Liver (tissue), 9 donors: ENCODE results near the gene LRRK1. TPM values are rescaled to one million over a fixed set of nuclear protein-coding genes. Genes with fewer than 3 reads are reported as not detected.

Experiments
- DNase-seq: peaks from one replicate; pipeline ENCODE4 v3.0.0-alpha.2; 2017; ENCODE audit warnings: low spot score
- H3K27ac ChIP-seq, 2 donors: one replicate each; pipeline ENCODE4 v1.7.0; 2013; ENCODE audit warnings: inconsistent platforms in 2 of 2, low read length in 2 of 2, control low read depth in 1 of 2, low read depth in 1 of 2, mild to moderate bottlenecking in 1 of 2
- H3K27me3 ChIP-seq, 4 donors: one replicate each; pipeline versions ENCODE4 v1.6.1 to v1.7.0; 2013; ENCODE audit warnings: low read length in 3 of 4, inconsistent platforms in 1 of 4, mild to moderate bottlenecking in 1 of 4, moderate library complexity in 1 of 4; ENCODE audit not compliant: control insufficient read depth in 4 of 4, insufficient read depth in 4 of 4
- H3K36me3 ChIP-seq, 4 donors: one replicate each; pipeline versions ENCODE4 v1.6.1 to v1.7.0; 2013; ENCODE audit warnings: low read length in 3 of 4, mild to moderate bottlenecking in 3 of 4, low read depth in 1 of 4, moderate library complexity in 1 of 4; ENCODE audit not compliant: control insufficient read depth in 4 of 4, insufficient read depth in 3 of 4
- H3K4me1 ChIP-seq, 4 donors: one replicate each; pipeline versions ENCODE4 v1.6.1 to v1.7.0; 2013; ENCODE audit warnings: low read length in 3 of 4, mild to moderate bottlenecking in 3 of 4, moderate library complexity in 1 of 4; ENCODE audit not compliant: control insufficient read depth in 4 of 4, insufficient read depth in 4 of 4
- H3K4me3 ChIP-seq, 3 donors: one replicate each; pipeline versions ENCODE4 v1.6.1 to v1.7.0; 2013; ENCODE audit warnings: low read length in 3 of 3, control low read depth in 1 of 3, low read depth in 1 of 3, mild to moderate bottlenecking in 1 of 3
- H3K9ac ChIP-seq, 2 donors: one replicate each; pipeline ENCODE4 v1.7.0; 2013; ENCODE audit warnings: low read length in 2 of 2, mild to moderate bottlenecking in 2 of 2, moderate library complexity in 2 of 2, control low read depth in 1 of 2, low read depth in 1 of 2
- H3K9me3 ChIP-seq, 4 donors: one replicate each; pipeline versions ENCODE4 v1.6.1 to v1.7.0; 2013; ENCODE audit warnings: low read length in 3 of 4; ENCODE audit not compliant: control insufficient read depth in 4 of 4
- HNF4A ChIP-seq, 2 donors: conservative IDR thresholded peaks; 2 replicates each; pipeline ENCODE4 v1.6.1; 2016; ENCODE audit warnings: antibody characterized with exemption in 2 of 2, mild to moderate bottlenecking in 2 of 2
- RAD21 ChIP-seq, 2 donors: IDR thresholded peaks; 2 replicates each; pipeline ENCODE4 v1.6.1; 2016; ENCODE audit warnings: antibody characterized with exemption in 2 of 2, mild to moderate bottlenecking in 2 of 2
- ZBTB33 ChIP-seq: IDR thresholded peaks from 2 replicates; pipeline ENCODE4 v1.6.1; 2016; ENCODE audit warnings: antibody characterized with exemption
- WGBS: extraction: QIAGEN DNeasy Blood & Tissue Kit; methylation state at CpG from one replicate; pipeline ENCODE4 v1.1.7; 2013; 5-methylcytosine and 5-hydroxymethylcytosine counted together
- polyA plus RNA-seq, 2 donors: library from polyadenylated mRNA; stranded (reverse) in 1 of 2; unstranded in 1 of 2; fragments of 200-250 nt in 1 of 2; fragments of >200 nt in 1 of 2; fragmentation: Nextera tagmentation in 1 of 2; extraction: Ambion mirVana in 1 of 2; gene quantifications; one replicate each; pipeline versions ENCODE4 v1.2.1 to v1.2.3, GENCODE V29; 2013 to 2015
- total RNA-seq, 2 donors: library from RNA; depleted of rRNA; stranded (reverse); fragments of >200 nt; gene quantifications; one replicate each; pipeline ENCODE4 v1.2.3, GENCODE V29; 2014
- TF ChIP-seq, protein P1 (sequence below): fragments of 150-350 bp; IDR thresholded peaks from 2 replicates; pipeline ENCODE4 v1.5.1; 2017; ENCODE audit warnings: improper control_type of control experiment, low read depth, low read length; ENCODE audit not compliant: missing input control
- TF ChIP-seq, protein P2 (sequence below): IDR thresholded peaks from 2 replicates; pipeline ENCODE4 v1.6.1; 2016; ENCODE audit warnings: antibody characterized with exemption
- TF ChIP-seq, protein P3 (sequence below): IDR thresholded peaks from 2 replicates; pipeline ENCODE4 v1.6.1; 2016; ENCODE audit warnings: antibody characterized with exemption, mild to moderate bottlenecking
- donor health status: healthy.
- donor health status: healthy.
- donor health status: healthy.
- donor health status: healthy.
- donor health status: healthy.

Gene LRRK1
- total and polyA plus RNA-seq, 4 donors = 1.2 to 4.4 (median 2.7) TPM

- TF ChIP-seq RAD21 (IDR thresholded peaks at IDR 0.05) = peak; percentile 77 to 84
- TF ChIP-seq, protein P1, sequence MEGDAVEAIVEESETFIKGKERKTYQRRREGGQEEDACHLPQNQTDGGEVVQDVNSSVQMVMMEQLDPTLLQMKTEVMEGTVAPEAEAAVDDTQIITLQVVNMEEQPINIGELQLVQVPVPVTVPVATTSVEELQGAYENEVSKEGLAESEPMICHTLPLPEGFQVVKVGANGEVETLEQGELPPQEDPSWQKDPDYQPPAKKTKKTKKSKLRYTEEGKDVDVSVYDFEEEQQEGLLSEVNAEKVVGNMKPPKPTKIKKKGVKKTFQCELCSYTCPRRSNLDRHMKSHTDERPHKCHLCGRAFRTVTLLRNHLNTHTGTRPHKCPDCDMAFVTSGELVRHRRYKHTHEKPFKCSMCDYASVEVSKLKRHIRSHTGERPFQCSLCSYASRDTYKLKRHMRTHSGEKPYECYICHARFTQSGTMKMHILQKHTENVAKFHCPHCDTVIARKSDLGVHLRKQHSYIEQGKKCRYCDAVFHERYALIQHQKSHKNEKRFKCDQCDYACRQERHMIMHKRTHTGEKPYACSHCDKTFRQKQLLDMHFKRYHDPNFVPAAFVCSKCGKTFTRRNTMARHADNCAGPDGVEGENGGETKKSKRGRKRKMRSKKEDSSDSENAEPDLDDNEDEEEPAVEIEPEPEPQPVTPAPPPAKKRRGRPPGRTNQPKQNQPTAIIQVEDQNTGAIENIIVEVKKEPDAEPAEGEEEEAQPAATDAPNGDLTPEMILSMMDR = peak; percentile 83
- TF ChIP-seq, protein P2, sequence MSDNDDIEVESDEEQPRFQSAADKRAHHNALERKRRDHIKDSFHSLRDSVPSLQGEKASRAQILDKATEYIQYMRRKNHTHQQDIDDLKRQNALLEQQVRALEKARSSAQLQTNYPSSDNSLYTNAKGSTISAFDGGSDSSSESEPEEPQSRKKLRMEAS = no peak
- Histone ChIP-seq H3K36me3 (no peaks in the 10 kb centered on the region), H3K9ac (peak overlapping the region in 1 of 2 donors; percentile 5), H3K4me3 (peak overlapping the region in 2 of 3 donors; percentile 34 to 62), H3K27me3 (peaks cover 0 to 16% (median 4%) of the 10 kb centered on the region in 4 donors), H3K9me3 (no peaks in the 10 kb centered on the region), H3K27ac (peak overlapping the region in 1 of 2 donors; percentile 49), H3K4me1 (peaks cover 0 to 23% (median 5%) of the 10 kb centered on the region in 4 donors)
- DNase-seq = peak; percentile 72
- WGBS = 3% methylated on average over 42 of the region's 42 CpGs
These were observed 995 bp upstream of the LRRK1 start for GRCh38 chr15:100918034-100918689.

- peak overlapping the region in 1 of 2 donors; percentile 31 for H3K27ac ChIP-seq
- H3K36me3 ChIP-seq = no peaks in the 10 kb centered on the region
- H3K27me3 ChIP-seq = peaks cover 0 to 12% (median 4%) of the 10 kb centered on the region in 4 donors
- TF ChIP-seq ZBTB33 (no peak), HNF4A (conservative IDR thresholded peaks at IDR 0.05) (no peak)
- peak overlapping the region in 2 of 3 donors; percentile 36 to 62 for H3K4me3 ChIP-seq
- no peak overlapping the region for H3K9ac ChIP-seq
- DNase-seq = no peak
- peaks cover 0 to 23% (median 5%) of the 10 kb centered on the region in 4 donors for H3K4me1 ChIP-seq
- 4% methylated on average over 80 of the region's 80 CpGs for WGBS
- no peaks in the 10 kb centered on the region for H3K9me3 ChIP-seq
These were observed 586 bp downstream of the LRRK1 start for GRCh38 chr15:100919481-100920405.

DNA sequence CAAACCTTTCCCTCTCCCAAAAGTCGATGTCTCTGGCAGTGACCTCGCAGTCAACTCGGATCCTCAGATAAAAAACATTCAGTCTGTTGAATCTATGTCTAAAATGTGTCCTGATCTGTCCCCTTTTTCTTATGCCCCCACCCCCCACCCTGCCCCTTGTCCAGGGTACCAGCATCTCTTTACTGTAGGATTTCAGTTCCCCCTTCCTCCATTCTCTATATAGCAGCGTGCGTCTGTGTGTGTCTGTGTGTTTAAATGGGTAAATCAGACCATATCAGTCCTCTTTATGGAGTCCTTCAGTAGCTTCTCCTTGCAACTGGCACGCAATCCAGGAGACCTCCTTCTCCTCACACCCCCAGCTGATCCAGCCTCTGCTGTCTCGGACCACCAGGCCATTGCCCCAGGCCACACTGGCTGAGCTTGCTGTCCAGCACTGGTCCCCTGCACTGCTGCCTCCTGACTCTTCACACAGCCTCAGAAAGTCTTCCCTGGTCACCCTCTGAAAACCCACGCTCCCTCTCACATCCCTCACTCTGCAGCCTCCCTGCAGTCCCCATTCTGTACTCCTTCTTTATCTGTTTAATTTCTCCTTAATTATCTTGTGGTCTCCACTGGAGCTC is 1.5 kb downstream of the LRRK1 start:
- WGBS = 68% methylated on average over 8 of the region's 8 CpGs
- Histone ChIP-seq H3K36me3 (no peaks in the 10 kb centered on the region), H3K27ac (no peak overlapping the region), H3K9ac (no peak overlapping the region), H3K4me3 (no peak overlapping the region), H3K27me3 (peaks cover 0 to 9% (median 4%) of the 10 kb centered on the region in 4 donors), H3K9me3 (no peaks in the 10 kb centered on the region), H3K4me1 (peaks cover 0 to 23% (median 5%) of the 10 kb centered on the region in 4 donors)
- TF ChIP-seq, protein P3, sequence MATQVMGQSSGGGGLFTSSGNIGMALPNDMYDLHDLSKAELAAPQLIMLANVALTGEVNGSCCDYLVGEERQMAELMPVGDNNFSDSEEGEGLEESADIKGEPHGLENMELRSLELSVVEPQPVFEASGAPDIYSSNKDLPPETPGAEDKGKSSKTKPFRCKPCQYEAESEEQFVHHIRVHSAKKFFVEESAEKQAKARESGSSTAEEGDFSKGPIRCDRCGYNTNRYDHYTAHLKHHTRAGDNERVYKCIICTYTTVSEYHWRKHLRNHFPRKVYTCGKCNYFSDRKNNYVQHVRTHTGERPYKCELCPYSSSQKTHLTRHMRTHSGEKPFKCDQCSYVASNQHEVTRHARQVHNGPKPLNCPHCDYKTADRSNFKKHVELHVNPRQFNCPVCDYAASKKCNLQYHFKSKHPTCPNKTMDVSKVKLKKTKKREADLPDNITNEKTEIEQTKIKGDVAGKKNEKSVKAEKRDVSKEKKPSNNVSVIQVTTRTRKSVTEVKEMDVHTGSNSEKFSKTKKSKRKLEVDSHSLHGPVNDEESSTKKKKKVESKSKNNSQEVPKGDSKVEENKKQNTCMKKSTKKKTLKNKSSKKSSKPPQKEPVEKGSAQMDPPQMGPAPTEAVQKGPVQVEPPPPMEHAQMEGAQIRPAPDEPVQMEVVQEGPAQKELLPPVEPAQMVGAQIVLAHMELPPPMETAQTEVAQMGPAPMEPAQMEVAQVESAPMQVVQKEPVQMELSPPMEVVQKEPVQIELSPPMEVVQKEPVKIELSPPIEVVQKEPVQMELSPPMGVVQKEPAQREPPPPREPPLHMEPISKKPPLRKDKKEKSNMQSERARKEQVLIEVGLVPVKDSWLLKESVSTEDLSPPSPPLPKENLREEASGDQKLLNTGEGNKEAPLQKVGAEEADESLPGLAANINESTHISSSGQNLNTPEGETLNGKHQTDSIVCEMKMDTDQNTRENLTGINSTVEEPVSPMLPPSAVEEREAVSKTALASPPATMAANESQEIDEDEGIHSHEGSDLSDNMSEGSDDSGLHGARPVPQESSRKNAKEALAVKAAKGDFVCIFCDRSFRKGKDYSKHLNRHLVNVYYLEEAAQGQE = peak; percentile 23
- TF ChIP-seq, protein P2 = no peak
- DNase-seq = no peak
